ENCODE measurements around the gene CBFA2T3. TPM values are rescaled to one million over a fixed set of nuclear protein-coding genes. Genes with fewer than 3 reads are reported as not detected.
A peak's percentile ranks its signal among the peaks of the same experiment; 100 is the strongest.

CBFA2T3 gene
- total and polyA plus RNA-seq, 2 of the 13 experiments (the other 11 are each of a cell fraction or from before 2014, with no cell fraction given) = 0.05 TPM; not detected in 1

GRCh38 chr16:88857728-88858339 is 119.2 kb downstream of the CBFA2T3 start (continued):
- TF ChIP-seq TIGD3 (CRISPR knock-in tag; IDR thresholded peaks at IDR 0.05; ENCODE audit: borderline replicate concordance) (no peak), MTF1 (CRISPR knock-in tag; IDR thresholded peaks at IDR 0.05) (no peak), SAP130 (CRISPR knock-in tag; IDR thresholded peaks at IDR 0.05; ENCODE audit: low read depth) (peak; percentile 80), ELF3 (CRISPR knock-in tag; IDR thresholded peaks at IDR 0.05) (peak; percentile 44; the same call in 1 of the 2 replicates), SETDB1 (CRISPR knock-in tag; IDR thresholded peaks at IDR 0.05; ENCODE audit: borderline replicate concordance) (no peak), GPBP1L1 (CRISPR knock-in tag; IDR thresholded peaks at IDR 0.05) (no peak), PHB2 (IDR thresholded peaks at IDR 0.05; ENCODE audit: partially characterized antibody) (no peak), ZNF33B (CRISPR knock-in tag; IDR thresholded peaks at IDR 0.05) (no peak), FOXO1 (CRISPR knock-in tag; IDR thresholded peaks at IDR 0.05) (no peak), ZBTB34 (CRISPR knock-in tag; IDR thresholded peaks at IDR 0.05) (no peak), ZBTB3 (CRISPR knock-in tag; IDR thresholded peaks at IDR 0.05; ENCODE audit: borderline replicate concordance, low read depth) (no peak), SRSF9 (IDR thresholded peaks at IDR 0.05; ENCODE audit: borderline replicate concordance, insufficient read depth, low read depth, low read length, poor library complexity, severe bottlenecking) (no peak), HOMEZ (CRISPR knock-in tag; IDR thresholded peaks at IDR 0.05; ENCODE audit: low read depth) (no peak), ZNF674 (CRISPR knock-in tag; IDR thresholded peaks at IDR 0.05; ENCODE audit: low read depth) (no peak), SKIL (CRISPR knock-in tag; IDR thresholded peaks at IDR 0.05; ENCODE audit: borderline replicate concordance) (0 out of 2 replicates have a peak, but pooled peaks have one; percentile 16), EHMT2 (IDR thresholded peaks at IDR 0.05; ENCODE audit: borderline replicate concordance, low read depth, low read length) (no peak), KAT2B (IDR thresholded peaks at IDR 0.05; ENCODE audit: borderline replicate concordance, low read depth, low read length) (no peak), ZHX1 (CRISPR knock-in tag; IDR thresholded peaks at IDR 0.05; ENCODE audit: low read depth) (no peak)

All from HepG2 (cell line).